Measurements from ENCODE around the gene IKBKE.
A peak's percentile ranks its signal among the peaks of the same experiment; 100 is the strongest.

Gene IKBKE

GRCh38 chr1:206506405-206507283 lies 36.4 kb downstream of the IKBKE start:
- no peak overlapping the region for H3K9ac ChIP-seq (ENCODE audit: low read length)
- H3K27ac ChIP-seq (ENCODE audit: low read depth, low read length), result no peak overlapping the region
- no peaks in the 10 kb centered on the region for H3K4me1 ChIP-seq (ENCODE audit: control insufficient read depth, insufficient read depth, low read length)
- peak overlapping the region; percentile 46 for H3K4me3 ChIP-seq (ENCODE audit: low read length)
- H3K27me3 ChIP-seq (ENCODE audit: control insufficient read depth, insufficient read depth, low read length), result peaks cover 5% of the 10 kb centered on the region
- H3K36me3 ChIP-seq (ENCODE audit: control insufficient read depth, insufficient read depth, low read length), result no peaks in the 10 kb centered on the region

DNA sequence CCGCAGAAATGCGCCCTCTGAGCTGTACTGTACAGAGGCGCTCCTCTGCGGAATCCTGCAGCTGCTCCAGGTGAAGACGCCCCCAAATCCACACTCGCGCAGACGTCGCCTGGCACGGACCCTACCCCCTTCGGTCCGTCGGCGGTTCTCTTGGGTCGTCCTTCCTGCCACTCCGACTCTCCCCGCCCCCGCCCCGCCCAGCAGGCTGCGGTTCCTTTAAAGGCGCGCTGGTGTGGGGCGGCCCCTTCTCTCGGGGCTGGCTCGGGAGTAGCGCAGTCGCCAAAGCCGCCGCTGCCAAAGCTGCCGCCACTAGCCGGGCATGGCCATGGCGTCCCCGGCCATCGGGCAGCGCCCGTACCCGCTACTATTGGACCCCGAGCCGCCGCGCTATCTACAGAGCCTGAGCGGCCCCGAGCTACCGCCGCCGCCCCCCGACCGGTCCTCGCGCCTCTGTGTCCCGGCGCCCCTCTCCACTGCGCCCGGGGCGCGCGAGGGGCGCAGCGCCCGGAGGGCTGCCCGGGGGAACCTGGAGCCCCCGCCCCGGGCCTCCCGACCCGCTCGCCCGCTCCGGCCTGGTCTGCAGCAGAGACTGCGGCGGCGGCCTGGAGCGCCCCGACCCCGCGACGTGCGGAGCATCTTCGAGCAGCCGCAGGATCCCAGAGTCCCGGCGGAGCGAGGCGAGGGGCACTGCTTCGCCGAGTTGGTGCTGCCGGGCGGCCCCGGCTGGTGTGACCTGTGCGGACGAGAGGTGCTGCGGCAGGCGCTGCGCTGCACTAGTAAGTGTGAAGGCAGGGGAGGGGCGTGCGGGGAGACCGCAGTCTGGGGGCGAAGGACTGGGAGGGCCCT lies 37.2 kb downstream of the IKBKE start, which contains the start of gene RASSF5:
Gene RASSF5, plus strand, starts transcription at position 248 of the 846 bp plus-strand sequence. Its CDS starts 72 bp downstream, at position 320.
- peak within 1 kb of the TSS; percentile 46 for H3K4me3 ChIP-seq (ENCODE audit: low read length)
- no peak within 1 kb of the TSS for H3K9ac ChIP-seq (ENCODE audit: low read length)
- no peak within 1 kb of the TSS for H3K27ac ChIP-seq (ENCODE audit: low read depth, low read length)
- no peaks in the 10 kb centered on the region for H3K36me3 ChIP-seq (ENCODE audit: control insufficient read depth, insufficient read depth, low read length)
- no peaks in the 10 kb centered on the region for H3K4me1 ChIP-seq (ENCODE audit: control insufficient read depth, insufficient read depth, low read length)
- H3K27me3 ChIP-seq (ENCODE audit: control insufficient read depth, insufficient read depth, low read length), result peaks cover 5% of the 10 kb centered on the region

GRCh38 chr1:206508130-206508889 lies 38.0 kb downstream of the IKBKE start:
- Histone ChIP-seq H3K4me1 (ENCODE audit: control insufficient read depth, insufficient read depth, low read length) (no peaks in the 10 kb centered on the region), H3K9ac (ENCODE audit: low read length) (no peak overlapping the region), H3K27me3 (ENCODE audit: control insufficient read depth, insufficient read depth, low read length) (peaks cover 5% of the 10 kb centered on the region), H3K27ac (ENCODE audit: low read depth, low read length) (no peak overlapping the region), H3K36me3 (ENCODE audit: control insufficient read depth, insufficient read depth, low read length) (no peaks in the 10 kb centered on the region), H3K4me3 (ENCODE audit: low read length) (peak overlapping the region; percentile 46)

GRCh38 chr1:206508956-206509355 lies 38.7 kb downstream of the IKBKE start:
- Histone ChIP-seq H3K27me3 (ENCODE audit: control insufficient read depth, insufficient read depth, low read length) (peaks cover 5% of the 10 kb centered on the region), H3K9ac (ENCODE audit: low read length) (no peak overlapping the region), H3K4me1 (ENCODE audit: control insufficient read depth, insufficient read depth, low read length) (no peaks in the 10 kb centered on the region), H3K36me3 (ENCODE audit: control insufficient read depth, insufficient read depth, low read length) (no peaks in the 10 kb centered on the region), H3K4me3 (ENCODE audit: low read length) (peak overlapping the region; percentile 20), H3K27ac (ENCODE audit: low read depth, low read length) (no peak overlapping the region)

- no peaks in the 10 kb centered on the region for H3K36me3 ChIP-seq (ENCODE audit: control insufficient read depth, insufficient read depth, low read length)
- no peaks in the 10 kb centered on the region for H3K4me1 ChIP-seq (ENCODE audit: control insufficient read depth, insufficient read depth, low read length)
- H3K4me3 ChIP-seq (ENCODE audit: low read length), result no peak overlapping the region
Observed at GRCh38 chr1:206509612-206510257, 39.5 kb downstream of the IKBKE start.

GRCh38 chr1:206510371-206510770 lies 40.1 kb downstream of the IKBKE start:
- Histone ChIP-seq H3K9ac (ENCODE audit: low read length) (no peak overlapping the region), H3K4me3 (ENCODE audit: low read length) (no peak overlapping the region), H3K27me3 (ENCODE audit: control insufficient read depth, insufficient read depth, low read length) (peaks cover 5% of the 10 kb centered on the region), H3K27ac (ENCODE audit: low read depth, low read length) (no peak overlapping the region), H3K36me3 (ENCODE audit: control insufficient read depth, insufficient read depth, low read length) (no peaks in the 10 kb centered on the region), H3K4me1 (ENCODE audit: control insufficient read depth, insufficient read depth, low read length) (no peaks in the 10 kb centered on the region)

More at GRCh38 chr1:206509612-206510257, 39.5 kb downstream of the IKBKE start:
- no peak overlapping the region for H3K27ac ChIP-seq (ENCODE audit: low read depth, low read length)
- H3K27me3 ChIP-seq (ENCODE audit: control insufficient read depth, insufficient read depth, low read length), result peaks cover 5% of the 10 kb centered on the region
- no peak overlapping the region for H3K9ac ChIP-seq (ENCODE audit: low read length)

DNA sequence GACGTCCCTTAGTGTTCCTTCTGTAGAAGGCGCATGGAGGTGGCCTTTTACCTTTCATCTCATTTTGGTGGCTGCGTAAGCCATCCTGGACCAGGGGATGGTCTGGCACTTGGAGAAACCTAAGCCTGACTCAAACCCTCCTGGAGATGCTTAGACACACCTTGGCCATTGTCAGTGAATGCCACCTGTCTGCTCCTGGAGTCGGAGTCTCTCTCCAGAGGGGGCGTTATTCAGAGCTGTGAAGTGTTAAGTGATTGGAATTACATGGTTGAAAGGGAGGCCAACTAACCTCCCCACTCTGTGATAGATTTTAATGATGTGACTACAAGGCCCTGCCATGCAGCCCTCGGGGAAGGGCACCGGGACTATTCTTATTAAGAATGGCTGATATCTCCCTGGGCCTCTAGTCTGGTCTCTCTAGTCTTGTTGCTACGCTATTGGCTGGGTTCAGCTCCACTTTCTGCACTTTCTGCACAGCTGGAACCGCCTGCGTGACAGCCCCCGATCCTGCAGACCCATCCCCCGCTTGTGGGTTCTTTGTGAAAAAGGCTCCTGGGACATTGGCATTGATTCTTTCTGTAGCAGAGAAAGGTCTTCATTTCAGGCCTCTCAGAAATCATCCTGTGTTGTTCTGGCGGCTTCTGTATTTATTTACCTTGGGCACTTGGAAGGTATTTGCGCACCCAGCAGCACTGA lies 41.2 kb downstream of the IKBKE start:
- no peak overlapping the region for H3K27ac ChIP-seq (ENCODE audit: low read depth, low read length)
- no peaks in the 10 kb centered on the region for H3K36me3 ChIP-seq (ENCODE audit: control insufficient read depth, insufficient read depth, low read length)
- H3K9ac ChIP-seq (ENCODE audit: low read length), result no peak overlapping the region
- H3K4me3 ChIP-seq (ENCODE audit: low read length), result no peak overlapping the region
- peaks cover 5% of the 10 kb centered on the region for H3K27me3 ChIP-seq (ENCODE audit: control insufficient read depth, insufficient read depth, low read length)
- H3K4me1 ChIP-seq (ENCODE audit: control insufficient read depth, insufficient read depth, low read length), result no peaks in the 10 kb centered on the region

- H3K36me3 ChIP-seq (ENCODE audit: control insufficient read depth, insufficient read depth, low read length), result no peaks in the 10 kb centered on the region
- no peak overlapping the region for H3K27ac ChIP-seq (ENCODE audit: low read depth, low read length)
- H3K9ac ChIP-seq (ENCODE audit: low read length), result no peak overlapping the region
- no peaks in the 10 kb centered on the region for H3K4me1 ChIP-seq (ENCODE audit: control insufficient read depth, insufficient read depth, low read length)
- H3K4me3 ChIP-seq (ENCODE audit: low read length), result no peak overlapping the region
- peaks cover 5% of the 10 kb centered on the region for H3K27me3 ChIP-seq (ENCODE audit: control insufficient read depth, insufficient read depth, low read length)
Observed at GRCh38 chr1:206512058-206512850, 42.0 kb downstream of the IKBKE start.

GRCh38 chr1:206512851-206513180 lies 42.5 kb downstream of the IKBKE start:
- Histone ChIP-seq H3K27me3 (ENCODE audit: control insufficient read depth, insufficient read depth, low read length) (peaks cover 4% of the 10 kb centered on the region), H3K36me3 (ENCODE audit: control insufficient read depth, insufficient read depth, low read length) (no peaks in the 10 kb centered on the region), H3K4me3 (ENCODE audit: low read length) (no peak overlapping the region), H3K4me1 (ENCODE audit: control insufficient read depth, insufficient read depth, low read length) (no peaks in the 10 kb centered on the region), H3K27ac (ENCODE audit: low read depth, low read length) (no peak overlapping the region), H3K9ac (ENCODE audit: low read length) (no peak overlapping the region)

DNA sequence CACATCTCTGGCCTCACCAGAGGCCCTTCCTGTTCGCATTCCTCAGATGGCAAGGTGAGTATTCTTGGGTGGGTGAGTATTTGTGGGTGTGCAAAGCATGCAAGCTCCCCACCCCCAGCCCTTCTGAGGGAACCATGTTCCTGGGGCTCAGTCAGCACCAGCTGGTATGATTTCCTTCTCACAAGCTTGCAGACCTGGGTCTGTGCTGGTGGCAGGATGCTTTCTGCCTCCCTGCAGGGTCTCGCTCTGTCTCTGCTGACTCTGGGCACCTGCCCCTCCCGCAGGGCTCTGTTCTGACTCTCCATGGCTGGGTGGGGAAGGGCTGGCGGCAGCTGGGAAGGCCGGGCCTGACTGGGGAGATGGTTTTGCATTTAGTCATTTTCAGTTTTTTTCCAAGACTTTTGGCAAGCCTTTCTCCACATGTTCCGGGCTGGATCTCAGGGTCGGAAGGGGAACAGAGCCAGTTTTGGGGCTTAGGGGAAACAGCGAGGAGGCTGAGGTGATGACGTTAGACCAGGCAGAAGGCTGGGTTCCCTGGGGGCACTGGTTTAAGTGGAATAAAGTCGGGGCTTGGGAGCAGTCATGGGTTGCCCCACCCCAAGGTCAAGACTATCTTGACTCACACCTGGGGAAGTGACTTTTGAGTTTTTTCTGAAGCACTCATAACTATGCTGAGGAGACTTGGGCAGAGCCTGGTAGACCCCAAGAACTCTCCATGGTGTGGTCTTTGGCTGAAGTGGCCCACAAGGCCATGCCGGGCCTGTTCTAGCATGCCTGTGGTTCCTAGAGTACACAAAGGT lies 43.2 kb downstream of the IKBKE start:
- Histone ChIP-seq H3K27ac (ENCODE audit: low read depth, low read length) (no peak overlapping the region), H3K4me1 (ENCODE audit: control insufficient read depth, insufficient read depth, low read length) (no peaks in the 10 kb centered on the region)

More for the DNA sequence above, 43.2 kb downstream of the IKBKE start:
- no peaks in the 10 kb centered on the region for H3K36me3 ChIP-seq (ENCODE audit: control insufficient read depth, insufficient read depth, low read length)
- no peak overlapping the region for H3K4me3 ChIP-seq (ENCODE audit: low read length)
- H3K9ac ChIP-seq (ENCODE audit: low read length), result no peak overlapping the region
- H3K27me3 ChIP-seq (ENCODE audit: control insufficient read depth, insufficient read depth, low read length), result no peaks in the 10 kb centered on the region

All from rectal smooth muscle tissue (tissue), 1 donor.